22Rv1 (cell line): ENCODE data around the gene ADRM1.

Experiments used
- ZFX ChIP-seq: fragments of 450-650 bp; IDR thresholded peaks from 2 replicates; pipeline ENCODE4 v1.6.1; 2017; ENCODE audit warnings: antibody characterized with exemption, borderline replicate concordance
- TF ChIP-seq, protein P1 (sequence below): fragments of 450-650 bp; IDR thresholded peaks from 2 replicates; pipeline ENCODE4 v1.5.1; 2017; ENCODE audit warnings: mild to moderate bottlenecking

DNA sequence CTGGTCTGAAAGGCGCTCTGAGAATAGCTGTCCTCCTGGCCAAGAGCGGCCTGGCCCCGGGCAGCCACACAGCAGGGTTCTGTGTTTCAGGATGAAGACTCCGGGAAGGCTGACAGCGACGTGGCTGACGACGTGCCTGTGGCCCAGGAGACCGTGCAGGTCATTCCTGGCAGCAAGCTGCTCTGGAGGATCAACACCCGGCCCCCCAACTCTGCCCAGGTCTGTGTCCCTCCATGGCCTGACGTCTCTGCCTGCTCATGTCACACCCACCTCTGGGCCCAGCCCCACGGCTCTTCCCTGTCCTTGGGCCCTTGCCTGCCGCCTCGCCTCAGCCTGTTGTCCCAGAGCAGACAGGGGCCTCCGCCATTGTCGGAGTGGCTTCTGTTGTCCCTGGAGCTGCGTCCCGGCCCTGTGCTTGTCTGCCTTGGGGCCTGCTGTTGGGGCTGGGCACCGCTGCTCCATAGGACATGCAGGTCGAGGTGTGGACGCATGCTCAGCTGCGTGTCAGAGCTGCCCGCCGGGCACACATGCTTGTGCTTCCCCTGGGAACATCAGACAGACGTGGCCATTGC lies 16.2 kb upstream of the ADRM1 start:
- TF ChIP-seq, protein P1, sequence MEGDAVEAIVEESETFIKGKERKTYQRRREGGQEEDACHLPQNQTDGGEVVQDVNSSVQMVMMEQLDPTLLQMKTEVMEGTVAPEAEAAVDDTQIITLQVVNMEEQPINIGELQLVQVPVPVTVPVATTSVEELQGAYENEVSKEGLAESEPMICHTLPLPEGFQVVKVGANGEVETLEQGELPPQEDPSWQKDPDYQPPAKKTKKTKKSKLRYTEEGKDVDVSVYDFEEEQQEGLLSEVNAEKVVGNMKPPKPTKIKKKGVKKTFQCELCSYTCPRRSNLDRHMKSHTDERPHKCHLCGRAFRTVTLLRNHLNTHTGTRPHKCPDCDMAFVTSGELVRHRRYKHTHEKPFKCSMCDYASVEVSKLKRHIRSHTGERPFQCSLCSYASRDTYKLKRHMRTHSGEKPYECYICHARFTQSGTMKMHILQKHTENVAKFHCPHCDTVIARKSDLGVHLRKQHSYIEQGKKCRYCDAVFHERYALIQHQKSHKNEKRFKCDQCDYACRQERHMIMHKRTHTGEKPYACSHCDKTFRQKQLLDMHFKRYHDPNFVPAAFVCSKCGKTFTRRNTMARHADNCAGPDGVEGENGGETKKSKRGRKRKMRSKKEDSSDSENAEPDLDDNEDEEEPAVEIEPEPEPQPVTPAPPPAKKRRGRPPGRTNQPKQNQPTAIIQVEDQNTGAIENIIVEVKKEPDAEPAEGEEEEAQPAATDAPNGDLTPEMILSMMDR: no peak
- no peak for TF ChIP-seq ZFX
